Activated T-cell treated with anti-CD3 and anti-CD28 coated beads, Interleukin-2, amount 50 U/mL, for 72 hours (primary cell): ENCODE results near the gene NCR2. TPM values are rescaled to one million over a fixed set of nuclear protein-coding genes. Genes with fewer than 3 reads are reported as not detected.

ENCODE experiments used
- total RNA-seq, 2 donors: library from RNA; stranded (reverse); gene quantifications; one replicate each; pipeline ENCODE4 v1.2.3, GENCODE V29; 2022

The NCR2 gene
- total RNA-seq, 2 donors from 2014 or later = not detected

Other genes starting within 250 kb of the NCR2 start
- gene TREML1, start 181.3 kb upstream of the NCR2 start, total RNA-seq = not detected
- gene TREM2, start 172.5 kb upstream of the NCR2 start, total RNA-seq = not detected
- 10 to 100 TPM in 1 of 2 donors, 1 to 10 TPM in 1; 8.8 to 15.0 TPM for gene TREML2, start 134.5 kb upstream of the NCR2 start, total RNA-seq
- not detected for gene TREML4, start 107.3 kb upstream of the NCR2 start, total RNA-seq
- gene TREM1, start 48.9 kb upstream of the NCR2 start, total RNA-seq = 1 to 10 TPM in 1 of 2 donors, under 1 TPM in 1; 0.38 to 1.5 TPM
- 10 to 100 TPM; 25.9 to 27.7 TPM for gene FOXP4, start 210.8 kb downstream of the NCR2 start, total RNA-seq